Neural crest cell (in vitro differentiated cells): ENCODE results near the gene SLC44A2. TPM values are rescaled to one million over a fixed set of nuclear protein-coding genes. Genes with fewer than 3 reads are reported as not detected.
A peak's percentile ranks its signal among the peaks of the same experiment; 100 is the strongest.

Experiments
- DNase-seq: peaks from one replicate; pipeline ENCODE4 v3.0.0; 2021; ENCODE audit warnings: low read depth, mixed read lengths, low spot score
- H3K27ac Mint-ChIP-seq: one replicate; pipeline ENCODE4 v1.8.0; 2021; ENCODE audit warnings: mild to moderate bottlenecking, mixed read lengths; ENCODE audit not compliant: unreplicated experiment
- H3K27me3 Mint-ChIP-seq: 2 replicates; pipeline ENCODE4 v1.8.0; 2021; ENCODE audit warnings: low read depth, mild to moderate bottlenecking, mixed read lengths
- H3K36me3 Mint-ChIP-seq: 2 replicates; pipeline ENCODE4 v1.8.0; 2021; ENCODE audit warnings: low read depth, mild to moderate bottlenecking, mixed read lengths
- H3K4me1 Mint-ChIP-seq: 2 replicates; pipeline ENCODE4 v1.8.0; 2021; ENCODE audit warnings: mixed read lengths
- H3K4me3 Mint-ChIP-seq: one replicate; pipeline ENCODE4 v1.8.0; 2021; ENCODE audit warnings: mild to moderate bottlenecking, mixed read lengths
- H3K9me3 Mint-ChIP-seq: 2 replicates; pipeline ENCODE4 v1.8.0; 2021; ENCODE audit warnings: mixed read lengths
- total RNA-seq: library from RNA; stranded (reverse); gene quantifications from 2 replicates; pipeline ENCODE4 v1.2.1, GENCODE V29; 2021
- TF ChIP-seq, protein P1 (sequence below): fragments of 200-600 bp; sonication (generic); conservative IDR thresholded peaks from 2 replicates; pipeline ENCODE4 v1.5.0; 2021; ENCODE audit warnings: antibody characterized with exemption, mild to moderate bottlenecking

The SLC44A2 gene
- total RNA-seq, 1 donor from 2014 or later, result 99.5 TPM

DNA sequence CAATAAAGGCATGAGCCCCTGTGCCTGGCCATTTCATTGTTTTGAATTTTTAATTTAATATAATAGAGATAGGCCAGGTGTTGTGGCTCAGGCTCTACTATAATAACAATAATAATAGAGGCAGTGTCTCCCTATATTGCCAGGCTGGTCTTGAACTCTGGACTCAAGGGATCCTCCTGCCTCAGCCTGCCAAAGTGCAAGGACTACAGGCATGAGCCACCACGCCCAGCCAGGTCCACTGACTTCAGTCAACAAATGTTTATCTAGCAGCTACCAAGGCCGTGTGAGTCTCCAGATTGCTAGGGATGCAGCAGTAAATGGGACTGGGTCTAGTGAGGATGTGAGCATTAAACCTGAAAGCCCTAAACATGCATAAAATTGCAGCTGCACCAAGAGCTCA, 15.0 kb downstream of the SLC44A2 start:
- Mint-ChIP-seq H3K4me1 (peaks cover 31% of the 10 kb centered on the region), H3K27me3 (no peaks in the 10 kb centered on the region), H3K9me3 (no peaks in the 10 kb centered on the region), H3K36me3 (peaks cover 6% of the 10 kb centered on the region), H3K4me3 (no peak overlapping the region), H3K27ac (no peak overlapping the region)
- no peak for DNase-seq
- TF ChIP-seq, protein P1, sequence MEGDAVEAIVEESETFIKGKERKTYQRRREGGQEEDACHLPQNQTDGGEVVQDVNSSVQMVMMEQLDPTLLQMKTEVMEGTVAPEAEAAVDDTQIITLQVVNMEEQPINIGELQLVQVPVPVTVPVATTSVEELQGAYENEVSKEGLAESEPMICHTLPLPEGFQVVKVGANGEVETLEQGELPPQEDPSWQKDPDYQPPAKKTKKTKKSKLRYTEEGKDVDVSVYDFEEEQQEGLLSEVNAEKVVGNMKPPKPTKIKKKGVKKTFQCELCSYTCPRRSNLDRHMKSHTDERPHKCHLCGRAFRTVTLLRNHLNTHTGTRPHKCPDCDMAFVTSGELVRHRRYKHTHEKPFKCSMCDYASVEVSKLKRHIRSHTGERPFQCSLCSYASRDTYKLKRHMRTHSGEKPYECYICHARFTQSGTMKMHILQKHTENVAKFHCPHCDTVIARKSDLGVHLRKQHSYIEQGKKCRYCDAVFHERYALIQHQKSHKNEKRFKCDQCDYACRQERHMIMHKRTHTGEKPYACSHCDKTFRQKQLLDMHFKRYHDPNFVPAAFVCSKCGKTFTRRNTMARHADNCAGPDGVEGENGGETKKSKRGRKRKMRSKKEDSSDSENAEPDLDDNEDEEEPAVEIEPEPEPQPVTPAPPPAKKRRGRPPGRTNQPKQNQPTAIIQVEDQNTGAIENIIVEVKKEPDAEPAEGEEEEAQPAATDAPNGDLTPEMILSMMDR, result no peak

DNA sequence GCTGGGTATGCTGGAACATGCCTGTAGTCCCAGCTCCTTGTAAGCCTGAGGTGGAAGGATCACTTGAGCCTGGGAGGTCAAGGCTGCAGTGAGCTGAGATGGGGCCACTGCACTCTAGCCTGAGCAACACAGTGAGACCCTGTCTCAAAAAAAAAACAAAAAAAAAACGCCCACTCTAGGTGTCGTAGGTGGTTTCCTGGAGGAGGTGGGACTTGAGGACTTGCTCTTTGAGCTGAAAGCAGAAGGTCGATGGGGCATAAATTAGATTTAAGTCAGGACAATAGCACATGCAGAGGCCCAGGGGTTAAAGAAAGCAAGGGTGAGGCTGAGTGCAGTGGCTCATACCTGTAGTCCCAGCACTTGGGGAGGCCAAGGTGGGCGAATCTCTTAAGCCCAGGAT, 15.9 kb downstream of the SLC44A2 start:
- no peaks in the 10 kb centered on the region for H3K27me3 Mint-ChIP-seq
- DNase-seq, result no peak
- H3K9me3 Mint-ChIP-seq, result no peaks in the 10 kb centered on the region
- TF ChIP-seq, protein P1, result no peak
- H3K4me1 Mint-ChIP-seq, result peaks cover 31% of the 10 kb centered on the region
- H3K36me3 Mint-ChIP-seq, result peaks cover 6% of the 10 kb centered on the region
- no peak overlapping the region for H3K4me3 Mint-ChIP-seq
- no peak overlapping the region for H3K27ac Mint-ChIP-seq

DNA sequence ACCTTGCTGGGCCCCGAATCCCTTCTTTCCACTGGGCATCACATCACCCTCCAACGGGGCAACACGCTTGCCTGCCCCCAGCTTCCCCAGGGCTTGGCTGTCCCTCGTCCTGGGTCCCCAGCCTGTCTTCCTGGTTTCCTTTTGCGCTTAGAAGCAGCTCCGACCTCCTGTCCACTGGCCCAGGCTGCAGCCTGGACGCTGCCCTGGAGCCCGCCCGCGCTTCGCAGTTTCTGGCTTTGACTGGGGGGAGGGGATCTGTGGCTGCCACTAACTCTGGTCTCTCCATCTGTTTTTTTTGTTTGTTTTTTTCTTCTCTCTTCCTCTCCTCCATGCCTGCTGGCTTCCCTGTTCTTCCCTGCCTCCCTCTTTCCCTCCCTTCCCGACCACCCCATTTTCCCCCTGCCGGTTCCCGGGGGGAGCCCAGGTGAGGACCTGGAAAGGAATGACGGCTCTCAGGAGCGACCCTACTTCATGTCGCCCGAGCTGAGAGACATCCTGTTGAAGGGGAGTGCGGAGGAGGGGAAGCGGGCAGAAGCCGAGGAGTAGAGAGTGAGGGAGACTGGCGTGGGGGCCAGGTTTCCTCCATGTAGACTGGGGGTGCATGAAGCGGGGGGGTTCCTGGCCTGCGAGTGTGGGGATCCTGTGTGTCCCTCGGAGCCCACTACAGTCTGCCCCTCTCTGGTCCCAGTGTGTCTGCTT, 17.3 kb downstream of the SLC44A2 start:
- no peaks in the 10 kb centered on the region for H3K9me3 Mint-ChIP-seq
- peaks cover 31% of the 10 kb centered on the region for H3K4me1 Mint-ChIP-seq
- H3K4me3 Mint-ChIP-seq, result no peak overlapping the region
- TF ChIP-seq, protein P1, result no peak
- DNase-seq, result no peak
- H3K36me3 Mint-ChIP-seq, result peaks cover 3% of the 10 kb centered on the region
- H3K27ac Mint-ChIP-seq, result peak overlapping the region; percentile 43
- H3K27me3 Mint-ChIP-seq, result no peaks in the 10 kb centered on the region

DNA sequence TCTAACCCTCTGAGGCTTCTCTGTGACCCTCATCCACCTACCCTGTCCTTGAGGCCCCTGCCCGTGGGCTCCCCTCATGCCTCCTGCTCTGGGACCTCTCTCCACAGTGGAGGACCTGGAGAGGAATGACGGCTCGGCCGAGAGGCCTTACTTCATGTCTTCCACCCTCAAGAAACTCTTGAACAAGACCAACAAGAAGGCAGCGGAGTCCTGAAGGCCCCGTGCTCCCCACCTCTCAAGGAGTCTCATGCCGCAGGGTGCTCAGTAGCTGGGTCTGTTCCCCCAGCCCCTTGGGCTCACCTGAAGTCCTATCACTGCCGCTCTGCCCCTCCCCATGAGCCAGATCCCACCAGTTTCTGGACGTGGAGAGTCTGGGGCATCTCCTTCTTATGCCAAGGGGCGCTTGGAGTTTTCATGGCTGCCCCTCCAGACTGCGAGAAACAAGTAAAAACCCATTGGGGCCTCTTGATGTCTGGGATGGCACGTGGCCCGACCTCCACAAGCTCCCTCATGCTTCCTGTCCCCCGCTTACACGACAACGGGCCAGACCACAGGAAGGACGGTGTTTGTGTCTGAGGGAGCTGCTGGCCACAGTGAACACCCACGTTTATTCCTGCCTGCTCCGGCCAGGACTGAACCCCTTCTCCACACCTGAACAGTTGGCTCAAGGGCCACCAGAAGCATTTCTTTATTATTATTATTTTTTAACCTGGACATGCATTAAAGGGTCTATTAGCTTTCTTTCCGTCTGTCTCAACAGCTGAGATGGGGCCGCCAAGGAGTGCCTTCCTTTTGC, 18.0 kb downstream of the SLC44A2 start:
- no peaks in the 10 kb centered on the region for H3K36me3 Mint-ChIP-seq
- no peaks in the 10 kb centered on the region for H3K9me3 Mint-ChIP-seq
- H3K27me3 Mint-ChIP-seq, result no peaks in the 10 kb centered on the region
- no peak for DNase-seq
- H3K4me1 Mint-ChIP-seq, result peaks cover 35% of the 10 kb centered on the region
- peak overlapping the region; percentile 93 for H3K27ac Mint-ChIP-seq
- TF ChIP-seq, protein P1, result no peak
- H3K4me3 Mint-ChIP-seq, result peak overlapping the region; percentile 77

DNA sequence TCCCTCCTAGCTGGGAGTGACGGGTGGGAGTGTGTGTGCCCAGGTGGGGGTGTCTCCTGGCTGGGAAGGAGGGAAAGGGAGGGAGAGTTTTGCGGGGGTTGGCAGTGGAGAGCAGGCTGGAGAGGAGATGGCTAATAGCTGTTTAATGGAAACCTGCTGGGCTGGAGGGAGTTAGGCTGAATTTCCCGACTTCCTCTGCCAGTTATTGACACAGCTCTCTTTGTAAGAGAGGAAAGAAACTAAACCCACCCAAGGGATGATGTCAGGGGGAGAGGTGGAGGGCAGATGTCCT, 18.6 kb downstream of the SLC44A2 start:
- H3K4me1 Mint-ChIP-seq, result peaks cover 38% of the 10 kb centered on the region
- peak overlapping the region; percentile 77 for H3K4me3 Mint-ChIP-seq
- H3K36me3 Mint-ChIP-seq, result no peaks in the 10 kb centered on the region
- H3K27me3 Mint-ChIP-seq, result no peaks in the 10 kb centered on the region
- H3K9me3 Mint-ChIP-seq, result no peaks in the 10 kb centered on the region
- peak overlapping the region; percentile 93 for H3K27ac Mint-ChIP-seq
- TF ChIP-seq, protein P1, result no peak
- no peak for DNase-seq
